Endodermal cell (in vitro differentiated cells): ENCODE measurements around the gene ANKAR. TPM values are rescaled to one million over a fixed set of nuclear protein-coding genes. Genes with fewer than 3 reads are reported as not detected.

Experiments used
- DNase-seq: peaks from one replicate; pipeline ENCODE4 v3.0.0-alpha.2; 2017
- H3K27ac ChIP-seq: 2 replicates; pipeline ENCODE4 v1.5.1; 2013; ENCODE audit warnings: mild to moderate bottlenecking, low read depth, low read length, moderate library complexity
- H3K27me3 ChIP-seq: 2 replicates; pipeline ENCODE4 v1.6.1; 2013; ENCODE audit warnings: mild to moderate bottlenecking, low read length, moderate library complexity; ENCODE audit not compliant: insufficient read depth, control insufficient read depth, poor library complexity, severe bottlenecking
- H3K36me3 ChIP-seq: 2 replicates; pipeline ENCODE4 v1.7.0; 2013; ENCODE audit warnings: mild to moderate bottlenecking, low read length, moderate library complexity; ENCODE audit not compliant: control insufficient read depth, insufficient read depth
- H3K4me1 ChIP-seq: one replicate; pipeline ENCODE4 v1.7.0; 2013; ENCODE audit warnings: low read length; ENCODE audit not compliant: control insufficient read depth, insufficient read depth
- H3K4me3 ChIP-seq: 2 replicates; pipeline ENCODE4 v1.5.1; 2013; ENCODE audit warnings: mild to moderate bottlenecking, low read length, moderate library complexity
- H3K9ac ChIP-seq: 2 replicates; pipeline ENCODE4 v1.6.1; 2013; ENCODE audit warnings: mild to moderate bottlenecking, low read length, moderate library complexity; ENCODE audit not compliant: poor library complexity, severe bottlenecking; ENCODE audit errors: extremely low read depth
- H3K9me3 ChIP-seq: 2 replicates; pipeline ENCODE4 v1.6.1; 2013; ENCODE audit warnings: mild to moderate bottlenecking, low read length, moderate library complexity; ENCODE audit not compliant: control insufficient read depth
- H3K27ac Mint-ChIP-seq: 2 replicates; pipeline ENCODE4 v1.8.0; 2020; ENCODE audit warnings: mixed read lengths
- H3K27me3 Mint-ChIP-seq: 2 replicates; pipeline ENCODE4 v1.8.0; 2021; ENCODE audit warnings: mild to moderate bottlenecking, mixed read lengths; ENCODE audit not compliant: insufficient read depth
- H3K36me3 Mint-ChIP-seq: 2 replicates; pipeline ENCODE4 v1.8.0; 2020; ENCODE audit warnings: low read depth, mixed read lengths
- H3K4me1 Mint-ChIP-seq: 2 replicates; pipeline ENCODE4 v1.8.0; 2020; ENCODE audit warnings: mixed read lengths
- H3K4me3 Mint-ChIP-seq: 2 replicates; pipeline ENCODE4 v1.8.0; 2020; ENCODE audit warnings: mild to moderate bottlenecking, moderate library complexity, mixed read lengths
- H3K9me3 Mint-ChIP-seq: 2 replicates; pipeline ENCODE4 v1.8.0; 2020; ENCODE audit warnings: mild to moderate bottlenecking, mixed read lengths
- CTCF ChIP-seq: fragments of 200-600 bp; sonication (generic); conservative IDR thresholded peaks from 2 replicates; pipeline ENCODE4 v1.5.0; 2021; ENCODE audit warnings: antibody characterized with exemption, mild to moderate bottlenecking
- WGBS, 2 experiments: methylation state at CpG; one replicate each; pipeline versions ENCODE4 v1.1.5 to v1.1.7; 2013; ENCODE audit warnings: missing lambda C conversion rate in 2 of 2, mixed read lengths in 1 of 2; ENCODE audit not compliant: insufficient coverage in 1 of 2, insufficient read length in 1 of 2; 5-methylcytosine and 5-hydroxymethylcytosine counted together
- long read RNA-seq, 4 experiments: library from polyadenylated mRNA in 2 of 4; library from RNA in 1 of 4; library from capped mRNA in 1 of 4; stranded (forward) in 3 of 4; unstranded in 1 of 4; transcript quantifications; one replicate each; pipeline ENCODE4 v2.0.0, GENCODE V29; 2020 to 2021; ENCODE audit warnings: inconsistent platforms in 1 of 4
- polyA plus RNA-seq, 2 experiments: library from polyadenylated mRNA; stranded (reverse); fragments of 50-300 nt; gene quantifications; one replicate each; pipeline ENCODE4 v1.2.3, GENCODE V29; 2013
- total RNA-seq, 2 donors: library from RNA; stranded (reverse); fragmentation: NEBNext Ultra II Directional in 1 of 2; extraction: Animal tissue kit (Norgen Biotek cat#: 25700) in 1 of 2; gene quantifications; 2 replicates in 1 of 2; 3 replicates in 1 of 2; pipeline ENCODE4 v1.2.1, GENCODE V29; 2021

The ANKAR gene
- 1 to 10 TPM; 4.3 to 7.4 TPM for total RNA-seq
- 2.0 TPM for polyA plus RNA-seq (2013, experiment 1 of 2)
- polyA plus RNA-seq (2013, experiment 2 of 2): 2.6 TPM
- long read RNA-seq, experiment 1, partial matches to known transcripts: 0 of 3 reads
- long read RNA-seq, experiment 1, other reads (novel, unspliced or antisense): 3 of 3 reads
- long read RNA-seq, experiment 2, partial matches to known transcripts: 0 of 8 reads
- long read RNA-seq, experiment 2, other reads (novel, unspliced or antisense): 8 of 8 reads
- long read RNA-seq, experiment 3, partial matches to known transcripts: 0 of 8 reads
- long read RNA-seq, experiment 3, other reads (novel, unspliced or antisense): 7 of 8 reads
- long read RNA-seq, experiment 4: 0 reads

- Histone ChIP-seq H3K36me3 (peaks cover 20% of the 10 kb centered on the region), H3K4me1 (no peaks in the 10 kb centered on the region), H3K4me3 (peak within 1 kb of the TSS; percentile 84), H3K27me3 (no peaks in the 10 kb centered on the region), H3K27ac (no peak within 1 kb of the TSS), H3K9me3 (peaks cover 8% of the 10 kb centered on the region), H3K9ac (peak within 1 kb of the TSS; percentile 59)
- H3K9me3 Mint-ChIP-seq: peaks cover 11% of the 10 kb centered on the region
- peak; percentile 96 for TF ChIP-seq CTCF
- peak; percentile 97 for DNase-seq
- H3K27ac Mint-ChIP-seq: peak within 1 kb of the TSS; percentile 96
- peaks cover 34% of the 10 kb centered on the region for H3K36me3 Mint-ChIP-seq
- H3K27me3 Mint-ChIP-seq: peaks cover 5% of the 10 kb centered on the region
- H3K4me1 Mint-ChIP-seq: peaks cover 4% of the 10 kb centered on the region
- WGBS, 2 experiments: 13 to 30% methylated on average over 22 to 62 of the region's 62 CpGs
- peak within 1 kb of the TSS; percentile 87 for H3K4me3 Mint-ChIP-seq
Observed at GRCh38 chr2:189674374-189675112, at the start of gene ANKAR. ANKAR (plus strand) TSS chr2:189674670; CDS start chr2:189676491, 1,821 bp downstream.

- no peak overlapping the region for H3K4me3 Mint-ChIP-seq
- WGBS, 2 experiments: 78% methylated on average over 2 of the region's 2 CpGs; no CpG with 5 or more reads in 1 of the 2 experiments
- no peak for DNase-seq
- Histone ChIP-seq H3K27me3 (no peaks in the 10 kb centered on the region), H3K36me3 (no peaks in the 10 kb centered on the region), H3K4me3 (no peak overlapping the region), H3K4me1 (peaks cover 7% of the 10 kb centered on the region), H3K9me3 (no peaks in the 10 kb centered on the region), H3K9ac (no peak overlapping the region), H3K27ac (no peak overlapping the region)
- H3K27ac Mint-ChIP-seq: peak overlapping the region; percentile 32
- H3K9me3 Mint-ChIP-seq: no peaks in the 10 kb centered on the region
- TF ChIP-seq CTCF: no peak
- H3K36me3 Mint-ChIP-seq: no peaks in the 10 kb centered on the region
- H3K27me3 Mint-ChIP-seq: no peaks in the 10 kb centered on the region
- peaks cover 21% of the 10 kb centered on the region for H3K4me1 Mint-ChIP-seq
Observed at GRCh38 chr2:189625636-189626035, 48.8 kb upstream of the ANKAR start.

- Mint-ChIP-seq H3K36me3 (no peaks in the 10 kb centered on the region), H3K4me1 (peaks cover 18% of the 10 kb centered on the region), H3K9me3 (no peaks in the 10 kb centered on the region), H3K4me3 (no peak overlapping the region), H3K27me3 (no peaks in the 10 kb centered on the region), H3K27ac (no peak overlapping the region)
- H3K9me3 ChIP-seq: no peaks in the 10 kb centered on the region
- DNase-seq: no peak
- no peaks in the 10 kb centered on the region for H3K27me3 ChIP-seq
- no peak overlapping the region for H3K27ac ChIP-seq
- H3K4me1 ChIP-seq: peaks cover 7% of the 10 kb centered on the region
- no CpG with 5 or more reads among the region's 1 CpG for WGBS, 2 experiments
- no peak for TF ChIP-seq CTCF
- no peaks in the 10 kb centered on the region for H3K36me3 ChIP-seq
- H3K4me3 ChIP-seq: no peak overlapping the region
- H3K9ac ChIP-seq: no peak overlapping the region
Observed at GRCh38 chr2:189627789-189628188, 46.7 kb upstream of the ANKAR start.
